Measurements from ENCODE around the gene KCNJ9.

Gene KCNJ9

DNA sequence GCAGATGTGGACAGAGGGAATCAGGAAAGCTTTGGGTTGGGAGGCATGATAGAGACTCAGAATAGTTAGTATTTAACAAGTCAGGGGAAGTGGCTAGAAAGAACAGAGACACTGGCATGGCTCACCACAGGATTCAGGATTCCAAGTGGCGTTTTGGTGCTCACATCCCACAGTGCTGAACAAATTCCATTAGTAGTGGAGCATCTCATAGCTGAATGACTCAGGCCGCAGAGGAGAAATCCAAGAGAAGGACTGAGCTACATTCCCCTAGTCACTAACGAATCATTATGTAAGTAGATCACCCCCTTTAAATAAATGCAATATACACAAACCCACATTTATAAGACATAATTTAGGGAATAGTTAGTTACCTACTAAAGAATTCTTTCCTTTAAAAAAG lies 5.0 kb upstream of the KCNJ9 start:
- H3K27ac ChIP-seq (ENCODE audit: low read depth, low read length): no peak overlapping the region
- H3K9me2 ChIP-seq (replicated peaks; ENCODE audit: control insufficient read depth, low read length): no peaks in the 10 kb centered on the region
- no peaks in the 10 kb centered on the region for H3K79me2 ChIP-seq (ENCODE audit: control insufficient read depth, low read length)
- no peaks in the 10 kb centered on the region for H3K36me3 ChIP-seq (ENCODE audit: control insufficient read depth, low read length)
- TF ChIP-seq, protein P1, sequence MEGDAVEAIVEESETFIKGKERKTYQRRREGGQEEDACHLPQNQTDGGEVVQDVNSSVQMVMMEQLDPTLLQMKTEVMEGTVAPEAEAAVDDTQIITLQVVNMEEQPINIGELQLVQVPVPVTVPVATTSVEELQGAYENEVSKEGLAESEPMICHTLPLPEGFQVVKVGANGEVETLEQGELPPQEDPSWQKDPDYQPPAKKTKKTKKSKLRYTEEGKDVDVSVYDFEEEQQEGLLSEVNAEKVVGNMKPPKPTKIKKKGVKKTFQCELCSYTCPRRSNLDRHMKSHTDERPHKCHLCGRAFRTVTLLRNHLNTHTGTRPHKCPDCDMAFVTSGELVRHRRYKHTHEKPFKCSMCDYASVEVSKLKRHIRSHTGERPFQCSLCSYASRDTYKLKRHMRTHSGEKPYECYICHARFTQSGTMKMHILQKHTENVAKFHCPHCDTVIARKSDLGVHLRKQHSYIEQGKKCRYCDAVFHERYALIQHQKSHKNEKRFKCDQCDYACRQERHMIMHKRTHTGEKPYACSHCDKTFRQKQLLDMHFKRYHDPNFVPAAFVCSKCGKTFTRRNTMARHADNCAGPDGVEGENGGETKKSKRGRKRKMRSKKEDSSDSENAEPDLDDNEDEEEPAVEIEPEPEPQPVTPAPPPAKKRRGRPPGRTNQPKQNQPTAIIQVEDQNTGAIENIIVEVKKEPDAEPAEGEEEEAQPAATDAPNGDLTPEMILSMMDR (IDR thresholded peaks at IDR 0.05; ENCODE audit: low read depth, low read length, poor library complexity, severe bottlenecking): no peak
- TF ChIP-seq EZH2phosphoT487 (IDR thresholded peaks at IDR 0.05; ENCODE audit: borderline replicate concordance, low read length): no peak
- H3K4me3 ChIP-seq (ENCODE audit: low read length): no peak overlapping the region
- H3K4me2 ChIP-seq (ENCODE audit: low read length): no peak overlapping the region
- 0 out of 2 replicates have a peak, but pooled peaks cover 6% of the 10 kb centered on the region for H3F3A ChIP-seq (ENCODE audit: control insufficient read depth, insufficient read depth)
- H3K9me3 ChIP-seq (ENCODE audit: control insufficient read depth, insufficient read depth, low read length): no peaks in the 10 kb centered on the region
- H4K20me1 ChIP-seq (ENCODE audit: control insufficient read depth, insufficient read depth, low read depth, low read length): no peaks in the 10 kb centered on the region
- H3K27me3 ChIP-seq (ENCODE audit: control insufficient read depth, low read length): peaks cover 21% of the 10 kb centered on the region
- H3K4me1 ChIP-seq (ENCODE audit: control insufficient read depth, low read length): peaks cover 10% of the 10 kb centered on the region

DNA sequence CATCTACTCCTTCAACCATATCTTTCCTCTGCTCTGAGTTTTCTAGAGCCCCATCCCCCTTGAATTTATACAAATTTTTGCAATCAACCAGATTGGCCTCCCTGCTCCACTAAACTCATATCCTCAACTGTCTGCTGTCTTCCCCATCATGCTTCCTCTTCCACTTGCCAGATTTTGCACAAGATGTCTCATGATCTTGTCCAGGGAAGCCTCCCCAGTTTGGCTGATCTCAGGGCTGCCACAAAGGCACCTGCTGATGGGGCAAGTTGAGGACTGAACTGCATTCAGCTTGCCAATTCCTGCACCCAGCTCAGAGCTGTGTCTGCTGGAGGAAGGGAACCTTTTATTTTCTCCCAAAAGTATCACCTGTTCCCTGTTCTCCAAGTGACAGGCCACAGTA lies 3.9 kb upstream of the KCNJ9 start:
- peaks cover 21% of the 10 kb centered on the region for H3K27me3 ChIP-seq (ENCODE audit: control insufficient read depth, low read length)
- H3K4me2 ChIP-seq (ENCODE audit: low read length): no peak overlapping the region
- no peaks in the 10 kb centered on the region for H4K20me1 ChIP-seq (ENCODE audit: control insufficient read depth, insufficient read depth, low read depth, low read length)
- H3K79me2 ChIP-seq (ENCODE audit: control insufficient read depth, low read length): no peaks in the 10 kb centered on the region
- 0 out of 2 replicates have a peak, but pooled peaks cover 6% of the 10 kb centered on the region for H3F3A ChIP-seq (ENCODE audit: control insufficient read depth, insufficient read depth)
- no peaks in the 10 kb centered on the region for H3K9me2 ChIP-seq (replicated peaks; ENCODE audit: control insufficient read depth, low read length)
- H3K27ac ChIP-seq (ENCODE audit: low read depth, low read length): no peak overlapping the region
- no peak overlapping the region for H3K4me3 ChIP-seq (ENCODE audit: low read length)
- TF ChIP-seq, protein P1 (IDR thresholded peaks at IDR 0.05; ENCODE audit: low read depth, low read length, poor library complexity, severe bottlenecking): no peak
- no peak for TF ChIP-seq EZH2phosphoT487 (IDR thresholded peaks at IDR 0.05; ENCODE audit: borderline replicate concordance, low read length)
- no peaks in the 10 kb centered on the region for H3K36me3 ChIP-seq (ENCODE audit: control insufficient read depth, low read length)
- H3K4me1 ChIP-seq (ENCODE audit: control insufficient read depth, low read length): 0 out of 2 replicates have a peak, but pooled peaks cover 5% of the 10 kb centered on the region
- no peaks in the 10 kb centered on the region for H3K9me3 ChIP-seq (ENCODE audit: control insufficient read depth, insufficient read depth, low read length)

DNA sequence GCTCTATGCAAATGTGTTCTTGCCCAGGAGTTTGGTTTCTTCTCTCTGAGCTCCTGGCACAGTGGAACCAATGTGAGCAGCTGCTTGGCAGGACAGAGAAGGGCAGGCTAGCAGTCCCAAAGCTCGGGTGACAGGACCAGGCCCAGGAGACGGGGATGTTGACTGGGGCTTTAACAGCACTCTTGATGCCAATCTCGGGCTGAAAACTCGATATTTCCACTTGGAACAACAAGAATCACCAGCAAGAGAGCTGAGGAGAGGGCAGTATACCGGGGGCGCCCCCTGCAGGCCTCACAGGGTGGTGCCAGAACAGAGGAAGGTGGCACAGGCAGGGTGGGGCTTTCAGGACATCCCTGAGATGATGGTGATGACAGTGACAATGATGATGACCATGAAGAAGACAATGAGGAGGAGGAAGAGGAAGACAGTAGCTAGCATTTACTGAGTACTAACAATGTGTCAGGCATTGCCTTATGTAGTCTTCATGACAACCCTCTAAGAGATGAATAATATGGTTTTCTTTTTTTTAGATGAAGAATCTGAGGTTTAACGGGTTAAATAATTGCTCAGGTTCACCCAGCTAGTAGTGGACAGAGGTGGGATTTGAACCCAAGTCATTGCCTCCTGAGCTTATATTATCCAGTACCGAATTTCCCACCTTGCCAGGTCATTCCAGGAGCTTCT lies 2.7 kb upstream of the KCNJ9 start:
- 0 out of 2 replicates have a peak, but pooled peaks cover 6% of the 10 kb centered on the region for H3F3A ChIP-seq (ENCODE audit: control insufficient read depth, insufficient read depth)
- H3K36me3 ChIP-seq (ENCODE audit: control insufficient read depth, low read length): no peaks in the 10 kb centered on the region
- H4K20me1 ChIP-seq (ENCODE audit: control insufficient read depth, insufficient read depth, low read depth, low read length): no peaks in the 10 kb centered on the region
- H3K9me2 ChIP-seq (replicated peaks; ENCODE audit: control insufficient read depth, low read length): no peaks in the 10 kb centered on the region
- H3K27ac ChIP-seq (ENCODE audit: low read depth, low read length): no peak overlapping the region
- no peaks in the 10 kb centered on the region for H3K9me3 ChIP-seq (ENCODE audit: control insufficient read depth, insufficient read depth, low read length)
- TF ChIP-seq EZH2phosphoT487 (IDR thresholded peaks at IDR 0.05; ENCODE audit: borderline replicate concordance, low read length): no peak
- TF ChIP-seq, protein P1 (IDR thresholded peaks at IDR 0.05; ENCODE audit: low read depth, low read length, poor library complexity, severe bottlenecking): peak; percentile 99
- H3K79me2 ChIP-seq (ENCODE audit: control insufficient read depth, low read length): no peaks in the 10 kb centered on the region
- H3K27me3 ChIP-seq (ENCODE audit: control insufficient read depth, low read length): peaks cover 21% of the 10 kb centered on the region
- 0 out of 2 replicates have a peak, but pooled peaks cover 5% of the 10 kb centered on the region for H3K4me1 ChIP-seq (ENCODE audit: control insufficient read depth, low read length)
- H3K4me2 ChIP-seq (ENCODE audit: low read length): no peak overlapping the region
- no peak overlapping the region for H3K4me3 ChIP-seq (ENCODE audit: low read length)
